GM21526 (cell line): Measurements from ENCODE around the gene DPYD.

Source experiments
- ATAC-seq: cut with Tn5 transposase; IDR thresholded peaks from one replicate; pipeline ENCODE4 v1.9.1; 2021; ENCODE audit warnings: moderate library complexity; ENCODE audit not compliant: unreplicated experiment, low FRiP score

The DPYD gene

DNA sequence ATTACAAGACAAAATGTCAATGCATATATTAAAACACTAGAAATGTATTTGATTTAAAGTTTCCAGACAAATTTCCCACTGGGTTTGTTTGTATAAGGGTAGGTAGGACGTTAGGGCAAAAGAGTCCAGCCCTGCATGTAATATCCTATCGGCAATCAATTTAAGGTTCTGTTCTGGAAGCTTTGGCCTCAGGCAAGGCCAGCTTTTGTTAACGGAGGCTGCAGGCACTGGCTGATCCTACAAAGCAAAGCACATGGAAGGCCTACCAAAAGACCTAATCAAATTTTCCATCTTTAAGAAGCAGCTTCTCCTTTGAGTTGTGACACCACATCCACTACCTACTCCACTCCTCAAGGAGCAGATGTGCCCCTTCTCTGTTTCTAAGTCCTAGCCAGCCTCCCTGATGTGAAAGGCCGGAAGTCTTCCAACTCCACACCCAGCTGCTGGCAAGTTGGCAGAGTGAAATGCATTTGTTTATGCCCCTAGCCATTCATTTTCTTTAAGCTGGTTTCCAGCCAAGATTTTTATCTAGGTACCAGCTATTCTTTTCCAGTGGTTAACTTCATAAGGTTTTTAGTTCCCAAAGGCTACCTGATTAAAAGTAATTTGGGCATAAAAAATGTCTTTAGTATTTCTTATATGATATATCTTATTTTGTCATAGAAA lies 746.7 kb downstream of the DPYD start:
- no peak for ATAC-seq

DNA sequence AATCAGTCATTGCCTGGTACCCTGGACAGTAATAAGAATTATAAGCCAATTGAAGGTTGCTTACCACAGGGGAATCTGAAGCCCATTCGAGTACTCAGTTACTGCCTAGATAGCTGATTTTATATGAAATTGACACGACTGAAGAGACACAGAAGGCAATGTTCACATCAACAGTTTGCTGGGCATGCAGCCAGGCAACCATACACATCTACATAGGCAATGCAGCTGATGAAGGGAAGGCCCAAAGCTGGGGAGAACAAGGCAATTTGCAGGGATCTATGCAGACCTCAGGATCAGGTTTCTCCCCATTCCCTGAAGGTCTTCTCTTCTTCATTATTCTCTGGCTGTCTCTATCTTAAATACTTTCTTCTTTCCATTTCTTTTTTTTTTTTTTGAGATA lies 750.5 kb downstream of the DPYD start:
- ATAC-seq, result no peak

DNA sequence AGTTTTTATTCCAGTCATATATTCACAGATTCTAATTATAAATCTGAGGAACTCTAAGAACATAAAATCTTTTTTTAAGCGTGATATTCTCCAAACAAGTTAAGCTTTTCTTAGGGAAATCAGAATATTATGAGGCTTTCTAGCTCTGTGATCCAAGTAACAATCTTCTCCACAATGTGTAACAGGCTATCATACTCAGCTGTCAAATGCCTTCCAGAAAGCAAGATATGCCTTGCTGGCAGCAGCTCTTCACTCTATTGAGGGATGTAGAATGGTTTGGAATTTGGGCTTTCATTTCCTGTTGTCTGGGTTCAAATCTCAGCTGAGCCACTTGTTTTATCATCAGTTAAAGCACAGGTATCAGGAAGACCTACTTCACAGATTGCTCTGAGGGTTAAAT lies 752.8 kb downstream of the DPYD start:
- no peak for ATAC-seq

DNA sequence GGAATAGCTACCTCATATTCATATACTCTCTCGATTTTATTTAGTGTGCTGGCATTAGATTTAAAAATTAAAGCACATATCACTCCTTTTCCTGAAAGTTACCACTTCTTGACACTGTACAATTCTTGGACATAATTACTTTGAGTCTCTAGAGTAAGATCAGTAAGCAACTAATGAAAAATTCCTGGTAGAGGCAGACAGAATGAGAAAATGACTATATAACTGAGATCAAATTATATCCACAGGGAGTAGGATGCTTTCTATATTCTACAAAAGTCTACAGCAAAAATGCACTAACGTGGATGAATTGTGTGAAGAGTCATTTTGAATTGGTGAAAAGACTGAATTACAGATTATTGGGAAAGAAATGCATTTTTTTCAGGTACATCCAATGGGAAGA lies 753.6 kb downstream of the DPYD start:
- ATAC-seq, result no peak

DNA sequence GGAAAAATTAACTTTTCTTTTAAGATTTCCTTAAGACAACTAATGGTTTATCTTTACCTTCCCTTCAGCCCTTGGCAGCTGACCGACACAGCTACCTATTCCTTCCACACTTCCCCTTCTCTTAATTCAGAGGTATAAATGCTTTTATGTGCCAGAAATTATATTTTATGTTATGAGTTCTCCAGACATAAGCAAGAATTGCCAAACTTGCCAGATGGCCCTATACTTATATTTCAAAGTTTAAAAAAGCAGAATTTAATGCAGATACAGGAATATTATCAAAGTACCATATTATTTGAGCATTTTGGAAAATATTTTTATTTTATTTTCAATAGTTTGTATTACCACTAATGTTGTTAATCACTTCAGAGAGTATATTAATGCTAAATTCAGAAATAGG lies 754.2 kb downstream of the DPYD start:
- no peak for ATAC-seq

DNA sequence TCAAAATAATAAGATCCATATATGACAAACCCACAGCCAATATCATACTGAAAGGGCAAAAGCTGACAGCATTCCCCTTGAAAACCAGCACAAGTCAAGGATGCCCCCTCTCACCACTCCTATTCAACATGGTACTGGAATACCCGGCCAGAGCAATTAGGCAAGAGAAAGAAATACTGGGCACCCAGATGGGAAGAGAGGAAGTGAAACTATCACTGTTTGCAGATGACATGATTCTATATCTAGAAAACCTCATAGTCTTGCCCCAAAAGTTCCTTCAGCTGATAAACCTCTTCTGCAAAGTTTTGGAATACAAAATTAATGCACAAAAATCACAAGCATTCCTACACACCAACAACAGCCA lies 756.6 kb downstream of the DPYD start:
- ATAC-seq, result no peak

DNA sequence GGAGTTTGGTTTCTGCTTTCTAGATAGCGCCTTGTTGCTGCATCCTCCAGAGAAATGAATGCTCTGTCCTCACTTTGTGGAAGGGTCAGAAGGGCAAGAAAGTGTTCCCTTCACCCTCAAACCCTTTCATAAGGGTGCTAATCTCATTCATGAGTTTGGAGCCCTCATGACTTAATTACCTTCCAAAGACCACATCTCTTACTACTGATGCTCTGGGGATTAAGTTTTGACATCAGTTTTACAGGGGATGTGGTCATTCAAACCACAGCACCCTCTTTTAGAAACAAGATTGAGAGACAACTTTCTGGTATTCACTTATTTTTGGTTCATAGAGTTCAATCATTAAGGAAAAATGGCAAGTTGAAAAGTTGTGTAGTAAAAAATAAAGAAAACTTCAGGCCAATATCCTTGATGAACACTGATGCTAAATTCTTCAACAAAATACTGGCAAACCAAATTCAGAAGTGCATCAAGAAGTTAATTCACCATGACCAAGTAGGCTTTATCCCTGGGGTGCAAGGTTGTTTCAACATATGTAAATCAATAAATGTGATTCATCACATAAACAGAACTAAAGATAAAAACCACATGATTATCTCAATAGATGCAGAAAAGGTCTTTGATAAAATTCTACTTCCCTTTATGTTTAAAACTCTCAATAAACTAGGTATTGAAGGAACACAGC lies 757.1 kb downstream of the DPYD start:
- ATAC-seq, result no peak

DNA sequence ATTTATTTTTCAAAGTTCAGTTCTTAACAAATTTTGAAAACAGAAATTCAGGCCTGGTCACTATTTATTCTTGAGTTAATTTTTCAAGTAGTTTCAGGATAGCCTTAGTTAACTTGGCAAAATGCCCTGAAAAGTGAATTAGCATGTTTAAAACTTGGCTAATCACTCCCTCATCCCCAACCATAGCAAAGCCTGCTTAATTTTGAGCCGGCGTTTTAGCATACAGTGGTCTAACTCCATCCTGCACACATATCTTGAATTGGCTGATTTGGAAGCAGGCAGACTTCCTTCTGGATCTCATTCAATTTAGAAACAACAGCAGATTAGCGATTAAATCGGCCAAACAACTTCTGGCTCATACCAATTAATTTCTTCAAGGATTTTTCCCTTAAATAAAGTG lies 760.0 kb downstream of the DPYD start:
- ATAC-seq, result no peak

DNA sequence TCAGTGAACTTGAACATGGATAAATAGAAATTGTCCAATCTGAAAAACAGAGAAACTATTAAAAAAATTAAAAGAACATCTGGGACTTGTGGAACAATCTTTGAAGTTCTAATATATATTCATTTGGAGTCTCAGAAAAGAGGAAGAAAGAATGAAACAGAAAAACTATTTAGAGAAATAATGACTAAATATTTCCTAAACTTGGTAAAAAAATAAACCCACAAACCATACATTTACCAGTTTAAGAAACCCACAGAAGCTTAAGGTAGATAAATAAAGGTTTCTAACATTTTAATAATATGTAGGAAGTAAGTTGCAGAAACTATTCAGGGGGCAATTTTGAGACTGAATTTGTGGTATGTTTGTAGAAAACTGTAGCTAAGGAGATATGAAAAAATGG lies 761.5 kb downstream of the DPYD start:
- ATAC-seq, result peak; percentile 67

DNA sequence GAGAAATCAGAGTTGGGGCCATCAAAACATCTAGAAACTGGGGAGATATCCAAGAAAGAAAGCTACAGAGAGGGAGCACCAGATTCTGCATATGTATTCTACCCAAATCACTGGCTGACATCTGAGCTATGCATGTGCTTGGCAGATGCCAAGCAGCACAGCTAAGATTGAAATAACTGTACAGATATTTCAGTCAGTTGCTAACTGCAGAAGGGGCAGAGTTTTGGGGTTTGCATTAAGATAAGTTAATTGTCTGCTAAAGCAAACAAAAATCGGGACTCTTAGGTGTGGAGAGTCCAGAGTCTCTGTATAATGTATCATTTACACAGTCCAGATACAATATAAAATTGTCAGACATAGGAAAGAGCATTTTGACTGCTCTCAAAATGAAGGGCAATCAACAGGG lies 762.1 kb downstream of the DPYD start:
- ATAC-seq, result peak; percentile 14

DNA sequence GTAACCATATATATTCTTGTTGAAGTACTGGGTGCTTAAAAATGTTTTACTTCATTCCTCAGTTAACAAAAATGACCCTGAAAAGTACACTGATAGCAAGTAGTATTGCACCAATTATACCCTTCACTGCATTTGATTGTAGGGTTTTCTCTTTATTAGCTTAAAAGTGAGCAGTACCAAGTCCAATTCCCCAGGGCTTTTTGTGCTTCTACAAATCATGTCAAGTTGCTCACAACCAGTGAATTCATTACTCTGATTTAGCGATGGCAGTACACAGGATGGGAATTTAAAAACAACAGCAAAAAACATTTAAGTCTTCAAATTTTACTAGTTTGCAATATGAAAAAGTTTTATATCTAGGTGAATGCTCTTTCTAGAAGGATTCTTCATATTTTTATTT lies 762.8 kb downstream of the DPYD start:
- no peak for ATAC-seq

DNA sequence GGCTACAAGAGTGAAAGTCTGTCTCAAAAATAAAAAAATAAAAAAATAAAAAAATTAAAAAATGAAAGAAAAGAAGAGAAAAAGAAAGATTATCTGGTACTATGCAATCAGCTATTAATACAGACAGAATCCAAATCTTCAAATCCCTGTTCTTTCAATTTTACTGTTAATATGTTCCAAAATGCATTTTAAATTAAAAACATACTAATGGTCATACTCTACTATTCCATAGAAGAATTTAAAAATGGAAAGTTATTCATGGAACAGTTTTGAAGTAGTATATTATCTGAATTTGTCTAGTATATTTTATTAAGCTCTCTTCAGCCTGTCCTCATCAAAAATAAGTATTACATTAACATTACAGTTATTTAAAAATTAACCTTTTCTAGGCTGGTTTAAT lies 769.2 kb downstream of the DPYD start:
- ATAC-seq, result no peak

DNA sequence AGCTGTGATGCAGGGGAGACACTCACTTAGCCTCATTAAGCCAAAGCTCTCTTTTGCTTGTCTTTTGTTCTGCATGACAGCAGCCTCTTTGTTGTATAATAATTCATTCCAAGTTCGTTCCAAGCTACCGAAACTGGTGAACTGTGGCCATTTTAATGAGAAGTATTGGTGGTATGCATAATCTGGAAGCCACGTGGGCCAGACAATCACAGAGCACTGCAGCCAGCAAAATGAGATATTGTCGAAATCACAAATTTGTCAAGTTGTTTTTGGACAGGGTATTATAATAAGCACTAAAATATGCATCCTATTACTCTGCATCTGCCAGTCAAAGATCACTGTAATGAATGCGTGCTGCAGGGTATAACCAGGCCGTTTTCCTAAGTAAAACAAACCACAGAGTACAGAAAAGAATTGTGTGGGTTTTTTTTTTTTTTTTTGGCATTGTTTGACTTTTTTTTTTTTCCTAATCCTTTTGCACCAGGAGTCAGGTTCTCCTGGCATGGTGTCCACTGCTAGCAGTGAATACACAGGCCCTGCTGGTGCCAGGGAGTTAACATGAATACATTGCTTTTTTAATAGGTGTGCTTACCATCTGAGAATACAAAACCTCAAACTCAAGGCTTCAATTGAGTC lies 775.4 kb downstream of the DPYD start:
- no peak for ATAC-seq

DNA sequence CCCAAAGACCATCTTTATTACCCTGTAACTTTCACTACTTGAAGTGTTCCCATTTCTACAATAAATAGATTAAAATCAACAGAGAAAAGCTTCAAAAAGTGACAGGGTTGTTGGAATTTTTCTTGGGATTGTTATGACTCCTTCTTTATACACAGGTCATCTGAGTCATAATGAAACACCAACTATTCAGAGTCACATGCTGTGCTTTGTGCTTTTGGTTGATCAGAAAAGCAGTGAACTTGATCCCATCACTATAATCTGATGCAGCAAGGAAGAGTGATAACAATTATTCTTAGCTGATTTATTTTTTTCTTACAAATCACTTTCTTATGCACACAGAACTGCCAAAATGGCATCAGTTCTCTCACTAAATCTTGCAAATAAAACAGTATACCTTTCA lies 776.3 kb downstream of the DPYD start:
- no peak for ATAC-seq

DNA sequence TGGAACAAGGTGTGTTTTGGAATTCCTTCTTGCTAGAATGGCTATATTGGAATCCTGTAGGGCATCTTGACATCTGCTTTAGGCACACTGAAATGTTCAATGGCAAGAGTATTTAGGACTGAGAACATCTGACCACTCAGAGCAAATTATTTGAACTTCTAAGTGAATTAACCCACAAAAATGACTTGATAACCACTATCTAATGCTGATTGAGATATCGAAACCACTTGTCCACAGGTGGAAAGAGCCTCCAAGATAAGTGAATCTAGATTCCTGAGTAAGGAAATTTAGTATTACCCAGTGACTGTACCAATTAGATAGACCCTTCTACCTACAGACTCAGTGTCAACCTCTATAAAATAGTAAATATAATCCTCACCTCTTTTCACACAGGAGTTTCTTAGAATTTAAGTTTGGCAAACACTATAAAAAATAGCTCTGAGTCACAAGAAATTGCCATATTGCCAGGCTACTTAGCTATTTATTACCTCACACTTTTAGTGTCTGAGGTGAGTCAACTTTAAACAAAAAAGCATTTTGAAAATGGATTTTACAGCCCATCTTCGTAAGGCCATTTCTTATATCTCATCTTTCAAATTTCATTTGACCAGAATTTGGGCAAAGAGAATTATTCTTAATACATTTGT lies 777.5 kb downstream of the DPYD start:
- no peak for ATAC-seq

DNA sequence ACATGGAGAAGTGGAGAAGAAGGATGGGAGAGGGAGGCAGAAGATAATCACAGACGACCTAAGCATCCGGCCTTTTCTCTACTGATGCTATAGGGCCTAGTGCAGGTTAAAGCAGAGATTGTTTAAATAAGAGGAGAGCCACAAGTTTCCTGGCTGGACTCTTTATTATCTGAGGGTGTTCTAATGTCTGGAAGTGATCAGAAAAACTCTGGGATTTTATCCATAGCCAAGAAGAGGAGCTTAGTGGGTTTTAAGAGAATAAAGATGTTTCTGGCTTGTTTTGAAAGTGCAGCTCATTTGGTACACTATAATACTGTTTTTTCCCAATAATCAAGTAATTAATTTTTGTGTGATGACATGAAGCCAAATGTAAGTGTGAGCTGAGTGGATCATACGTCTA lies 780.2 kb downstream of the DPYD start:
- no peak for ATAC-seq

DNA sequence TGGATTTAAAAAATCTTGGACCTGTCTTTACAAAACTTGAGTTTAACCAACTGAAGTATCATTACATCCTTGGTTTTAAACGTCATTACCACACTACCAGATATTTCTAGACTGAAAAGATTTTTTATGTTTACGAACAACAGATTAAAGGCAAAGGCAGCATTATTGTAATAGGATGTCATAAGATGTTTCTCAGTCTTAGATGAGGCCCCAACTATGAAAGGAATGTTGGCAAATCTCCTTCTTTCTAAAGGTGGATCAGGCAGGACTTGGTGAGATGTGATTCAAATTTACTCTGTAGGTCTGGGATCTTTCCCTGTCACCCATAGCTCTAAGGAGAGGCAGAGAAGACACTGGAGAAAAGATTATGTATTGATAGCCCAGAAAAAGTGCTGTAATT lies 781.3 kb downstream of the DPYD start:
- no peak for ATAC-seq

DNA sequence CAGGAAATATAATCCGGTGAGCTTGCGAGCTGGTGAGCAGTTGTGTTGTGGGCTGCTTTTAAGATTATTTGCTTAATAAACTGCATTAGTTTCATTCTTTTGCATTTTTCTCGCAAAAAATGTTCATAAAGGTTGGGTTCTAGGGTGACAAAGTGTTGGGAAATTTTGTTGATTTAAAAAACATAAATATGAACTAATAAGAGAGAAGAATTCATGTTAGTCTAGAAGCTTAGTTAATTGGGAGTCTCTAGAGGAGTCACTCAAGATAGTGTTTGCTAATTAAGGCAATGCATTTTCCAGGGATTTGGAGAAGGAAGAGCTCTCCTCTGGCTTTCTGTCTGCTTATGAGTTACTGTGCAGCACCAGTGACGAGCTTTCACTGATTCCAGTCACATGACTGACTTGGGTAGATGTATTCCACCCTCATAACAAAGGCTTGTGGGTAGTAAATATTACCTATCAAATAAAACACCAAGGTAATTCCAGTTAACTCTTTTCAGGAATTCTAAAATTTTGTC lies 782.3 kb downstream of the DPYD start:
- ATAC-seq, result peak; percentile 7

DNA sequence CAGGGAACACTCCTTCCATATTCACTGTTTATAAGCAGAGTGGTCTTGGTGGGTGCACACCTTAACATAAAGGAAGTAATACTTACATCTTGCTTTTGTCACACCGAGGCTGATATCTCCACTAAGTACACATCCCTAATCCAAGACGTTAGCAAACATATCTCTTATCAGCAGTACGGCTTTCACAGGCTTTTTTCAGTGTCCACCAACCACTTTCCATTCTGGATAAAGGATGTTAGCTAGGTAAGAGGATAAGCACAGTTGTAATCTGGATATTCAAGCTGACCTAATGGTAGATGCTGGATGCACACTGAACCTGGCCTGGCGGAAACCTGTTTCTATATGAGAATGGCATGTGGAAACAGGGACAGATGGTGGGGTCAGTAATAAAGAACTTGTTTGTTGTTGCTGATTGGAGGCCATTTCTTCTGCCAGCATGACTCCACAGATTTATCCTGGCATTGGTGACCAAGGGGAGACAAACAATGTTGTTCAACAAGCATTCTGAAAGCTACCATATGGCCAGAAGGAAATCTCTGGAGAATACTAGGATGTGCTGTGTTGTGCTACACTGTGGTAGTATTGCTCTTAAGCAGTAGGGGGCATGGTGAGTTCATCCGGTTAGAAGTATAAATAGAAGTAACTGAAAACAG lies 782.8 kb downstream of the DPYD start:
- peak; percentile 99 for ATAC-seq

DNA sequence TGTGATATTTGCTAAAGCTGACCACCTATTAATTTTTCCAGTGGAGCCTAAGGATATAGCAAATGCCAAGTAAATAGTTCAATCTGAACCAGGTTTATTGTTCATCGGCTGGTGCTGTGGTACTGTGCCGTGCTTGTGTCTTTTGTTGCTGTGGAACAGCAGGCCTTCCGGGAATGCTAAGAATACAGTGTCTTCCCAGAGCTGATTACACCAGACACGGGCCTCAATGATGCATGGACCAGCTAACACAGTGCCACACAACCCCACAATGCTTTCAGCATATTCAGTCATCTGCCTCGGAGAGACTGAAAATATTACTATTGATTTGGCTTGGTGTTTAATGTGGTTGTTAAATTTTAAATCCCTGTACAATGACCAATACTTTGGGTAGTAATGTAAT lies 783.8 kb downstream of the DPYD start:
- ATAC-seq, result no peak

DNA sequence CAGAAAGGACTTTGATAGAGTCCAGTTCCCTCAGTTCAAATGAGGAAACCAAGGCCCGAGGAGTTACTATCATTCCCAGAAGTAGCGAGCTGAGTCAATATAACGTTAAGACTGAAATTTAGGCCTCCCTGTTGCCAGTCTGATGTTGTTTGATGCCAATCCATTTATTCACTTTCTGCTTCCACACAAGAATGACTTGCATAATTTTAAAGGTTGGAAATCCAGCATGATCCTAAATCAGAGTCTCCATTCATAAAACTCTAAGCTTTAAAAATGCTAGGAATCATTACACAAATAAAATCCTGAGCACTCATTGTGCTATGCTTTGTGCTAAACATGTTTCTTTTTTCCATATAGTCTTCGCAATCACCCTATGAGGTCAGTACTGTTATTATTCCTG lies 784.9 kb downstream of the DPYD start:
- no peak for ATAC-seq
